ENCODE data around the gene SINHCAF. TPM values are rescaled to one million over a fixed set of nuclear protein-coding genes. Genes with fewer than 3 reads are reported as not detected.

The SINHCAF gene
- total and polyA plus RNA-seq, 2 experiments from 2014 or later, result 581 to 686 TPM

DNA sequence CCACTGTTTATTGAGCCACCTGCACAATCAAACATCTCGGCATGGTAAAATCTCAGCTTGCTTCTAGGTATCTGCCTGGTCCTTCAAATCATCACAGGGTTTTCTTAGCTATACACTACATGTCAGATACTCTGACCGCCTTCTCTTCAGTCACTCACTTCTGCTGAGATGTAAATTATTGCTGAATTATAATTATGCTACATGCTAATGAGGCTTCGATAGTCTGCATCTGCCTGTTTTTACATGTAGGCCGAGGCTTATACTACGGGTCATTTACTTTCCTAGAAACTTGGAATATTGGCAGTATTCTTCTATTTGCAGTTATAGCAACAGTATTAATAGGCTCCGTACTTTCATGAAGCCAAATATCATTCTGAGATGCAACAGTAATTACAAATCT, 77.6 kb downstream of the SINHCAF start:
- H3F3A ChIP-seq (replicated peaks; ENCODE audit: low read depth), result no peaks in the 10 kb centered on the region; the same call in 1 of the 2 replicates
- H4K20me1 ChIP-seq (replicated peaks; ENCODE audit: insufficient read depth), result no peaks in the 10 kb centered on the region
- no peak overlapping the region for H3K27ac Mint-ChIP-seq
- no peaks in the 10 kb centered on the region for H3K36me3 ChIP-seq (ENCODE audit: insufficient read depth)
- H3K4me3 ChIP-seq, result no peak overlapping the region
- H3K79me2 ChIP-seq (replicated peaks; ENCODE audit: insufficient read depth), result no peaks in the 10 kb centered on the region
- DNase-seq (ENCODE audit: low spot score) (no peak), ATAC-seq (no peak)
- H3K4me1 Mint-ChIP-seq, result peaks cover 6% of the 10 kb centered on the region
- H3K9me3 Mint-ChIP-seq, result peaks cover 2% of the 10 kb centered on the region; the same call in 1 of the 3 replicates
- TF ChIP-seq, protein P1, sequence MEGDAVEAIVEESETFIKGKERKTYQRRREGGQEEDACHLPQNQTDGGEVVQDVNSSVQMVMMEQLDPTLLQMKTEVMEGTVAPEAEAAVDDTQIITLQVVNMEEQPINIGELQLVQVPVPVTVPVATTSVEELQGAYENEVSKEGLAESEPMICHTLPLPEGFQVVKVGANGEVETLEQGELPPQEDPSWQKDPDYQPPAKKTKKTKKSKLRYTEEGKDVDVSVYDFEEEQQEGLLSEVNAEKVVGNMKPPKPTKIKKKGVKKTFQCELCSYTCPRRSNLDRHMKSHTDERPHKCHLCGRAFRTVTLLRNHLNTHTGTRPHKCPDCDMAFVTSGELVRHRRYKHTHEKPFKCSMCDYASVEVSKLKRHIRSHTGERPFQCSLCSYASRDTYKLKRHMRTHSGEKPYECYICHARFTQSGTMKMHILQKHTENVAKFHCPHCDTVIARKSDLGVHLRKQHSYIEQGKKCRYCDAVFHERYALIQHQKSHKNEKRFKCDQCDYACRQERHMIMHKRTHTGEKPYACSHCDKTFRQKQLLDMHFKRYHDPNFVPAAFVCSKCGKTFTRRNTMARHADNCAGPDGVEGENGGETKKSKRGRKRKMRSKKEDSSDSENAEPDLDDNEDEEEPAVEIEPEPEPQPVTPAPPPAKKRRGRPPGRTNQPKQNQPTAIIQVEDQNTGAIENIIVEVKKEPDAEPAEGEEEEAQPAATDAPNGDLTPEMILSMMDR (conservative IDR thresholded peaks at IDR 0.05; ENCODE audit: low read depth in 2 of 2), result no peak
- TF ChIP-seq ZNF114 (CRISPR knock-in tag; IDR thresholded peaks at IDR 0.05), result no peak
- TF ChIP-seq, protein P2, sequence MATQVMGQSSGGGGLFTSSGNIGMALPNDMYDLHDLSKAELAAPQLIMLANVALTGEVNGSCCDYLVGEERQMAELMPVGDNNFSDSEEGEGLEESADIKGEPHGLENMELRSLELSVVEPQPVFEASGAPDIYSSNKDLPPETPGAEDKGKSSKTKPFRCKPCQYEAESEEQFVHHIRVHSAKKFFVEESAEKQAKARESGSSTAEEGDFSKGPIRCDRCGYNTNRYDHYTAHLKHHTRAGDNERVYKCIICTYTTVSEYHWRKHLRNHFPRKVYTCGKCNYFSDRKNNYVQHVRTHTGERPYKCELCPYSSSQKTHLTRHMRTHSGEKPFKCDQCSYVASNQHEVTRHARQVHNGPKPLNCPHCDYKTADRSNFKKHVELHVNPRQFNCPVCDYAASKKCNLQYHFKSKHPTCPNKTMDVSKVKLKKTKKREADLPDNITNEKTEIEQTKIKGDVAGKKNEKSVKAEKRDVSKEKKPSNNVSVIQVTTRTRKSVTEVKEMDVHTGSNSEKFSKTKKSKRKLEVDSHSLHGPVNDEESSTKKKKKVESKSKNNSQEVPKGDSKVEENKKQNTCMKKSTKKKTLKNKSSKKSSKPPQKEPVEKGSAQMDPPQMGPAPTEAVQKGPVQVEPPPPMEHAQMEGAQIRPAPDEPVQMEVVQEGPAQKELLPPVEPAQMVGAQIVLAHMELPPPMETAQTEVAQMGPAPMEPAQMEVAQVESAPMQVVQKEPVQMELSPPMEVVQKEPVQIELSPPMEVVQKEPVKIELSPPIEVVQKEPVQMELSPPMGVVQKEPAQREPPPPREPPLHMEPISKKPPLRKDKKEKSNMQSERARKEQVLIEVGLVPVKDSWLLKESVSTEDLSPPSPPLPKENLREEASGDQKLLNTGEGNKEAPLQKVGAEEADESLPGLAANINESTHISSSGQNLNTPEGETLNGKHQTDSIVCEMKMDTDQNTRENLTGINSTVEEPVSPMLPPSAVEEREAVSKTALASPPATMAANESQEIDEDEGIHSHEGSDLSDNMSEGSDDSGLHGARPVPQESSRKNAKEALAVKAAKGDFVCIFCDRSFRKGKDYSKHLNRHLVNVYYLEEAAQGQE (IDR thresholded peaks at IDR 0.05; ENCODE audit: unreplicated experiment), result no peak
- no peak for TF ChIP-seq JUNB (IDR thresholded peaks at IDR 0.05; ENCODE audit: unreplicated experiment)
- TF ChIP-seq EZH2 (IDR thresholded peaks at IDR 0.05; ENCODE audit: low read depth, unreplicated experiment), result no peak
- TF ChIP-seq STAT1 (IDR thresholded peaks at IDR 0.05; ENCODE audit: unreplicated experiment), result no peak
- TF ChIP-seq NANOG (IDR thresholded peaks at IDR 0.05; ENCODE audit: borderline replicate concordance), result no peak
- no peak for TF ChIP-seq CREB1 (CRISPR knock-in tag; IDR thresholded peaks at IDR 0.05; ENCODE audit: low read depth)
- TF ChIP-seq ZNF331 (CRISPR knock-in tag; IDR thresholded peaks at IDR 0.05; ENCODE audit: low read depth), result no peak
- TF ChIP-seq EZH2phosphoT487 (IDR thresholded peaks at IDR 0.05; ENCODE audit: unreplicated experiment), result no peak
- TF ChIP-seq, protein P3, sequence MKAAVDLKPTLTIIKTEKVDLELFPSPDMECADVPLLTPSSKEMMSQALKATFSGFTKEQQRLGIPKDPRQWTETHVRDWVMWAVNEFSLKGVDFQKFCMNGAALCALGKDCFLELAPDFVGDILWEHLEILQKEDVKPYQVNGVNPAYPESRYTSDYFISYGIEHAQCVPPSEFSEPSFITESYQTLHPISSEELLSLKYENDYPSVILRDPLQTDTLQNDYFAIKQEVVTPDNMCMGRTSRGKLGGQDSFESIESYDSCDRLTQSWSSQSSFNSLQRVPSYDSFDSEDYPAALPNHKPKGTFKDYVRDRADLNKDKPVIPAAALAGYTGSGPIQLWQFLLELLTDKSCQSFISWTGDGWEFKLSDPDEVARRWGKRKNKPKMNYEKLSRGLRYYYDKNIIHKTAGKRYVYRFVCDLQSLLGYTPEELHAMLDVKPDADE (IDR thresholded peaks at IDR 0.05), result no peak
- no peak for TF ChIP-seq POLR2AphosphoS5 (IDR thresholded peaks at IDR 0.05; ENCODE audit: low read depth)
- TF ChIP-seq, protein P4, sequence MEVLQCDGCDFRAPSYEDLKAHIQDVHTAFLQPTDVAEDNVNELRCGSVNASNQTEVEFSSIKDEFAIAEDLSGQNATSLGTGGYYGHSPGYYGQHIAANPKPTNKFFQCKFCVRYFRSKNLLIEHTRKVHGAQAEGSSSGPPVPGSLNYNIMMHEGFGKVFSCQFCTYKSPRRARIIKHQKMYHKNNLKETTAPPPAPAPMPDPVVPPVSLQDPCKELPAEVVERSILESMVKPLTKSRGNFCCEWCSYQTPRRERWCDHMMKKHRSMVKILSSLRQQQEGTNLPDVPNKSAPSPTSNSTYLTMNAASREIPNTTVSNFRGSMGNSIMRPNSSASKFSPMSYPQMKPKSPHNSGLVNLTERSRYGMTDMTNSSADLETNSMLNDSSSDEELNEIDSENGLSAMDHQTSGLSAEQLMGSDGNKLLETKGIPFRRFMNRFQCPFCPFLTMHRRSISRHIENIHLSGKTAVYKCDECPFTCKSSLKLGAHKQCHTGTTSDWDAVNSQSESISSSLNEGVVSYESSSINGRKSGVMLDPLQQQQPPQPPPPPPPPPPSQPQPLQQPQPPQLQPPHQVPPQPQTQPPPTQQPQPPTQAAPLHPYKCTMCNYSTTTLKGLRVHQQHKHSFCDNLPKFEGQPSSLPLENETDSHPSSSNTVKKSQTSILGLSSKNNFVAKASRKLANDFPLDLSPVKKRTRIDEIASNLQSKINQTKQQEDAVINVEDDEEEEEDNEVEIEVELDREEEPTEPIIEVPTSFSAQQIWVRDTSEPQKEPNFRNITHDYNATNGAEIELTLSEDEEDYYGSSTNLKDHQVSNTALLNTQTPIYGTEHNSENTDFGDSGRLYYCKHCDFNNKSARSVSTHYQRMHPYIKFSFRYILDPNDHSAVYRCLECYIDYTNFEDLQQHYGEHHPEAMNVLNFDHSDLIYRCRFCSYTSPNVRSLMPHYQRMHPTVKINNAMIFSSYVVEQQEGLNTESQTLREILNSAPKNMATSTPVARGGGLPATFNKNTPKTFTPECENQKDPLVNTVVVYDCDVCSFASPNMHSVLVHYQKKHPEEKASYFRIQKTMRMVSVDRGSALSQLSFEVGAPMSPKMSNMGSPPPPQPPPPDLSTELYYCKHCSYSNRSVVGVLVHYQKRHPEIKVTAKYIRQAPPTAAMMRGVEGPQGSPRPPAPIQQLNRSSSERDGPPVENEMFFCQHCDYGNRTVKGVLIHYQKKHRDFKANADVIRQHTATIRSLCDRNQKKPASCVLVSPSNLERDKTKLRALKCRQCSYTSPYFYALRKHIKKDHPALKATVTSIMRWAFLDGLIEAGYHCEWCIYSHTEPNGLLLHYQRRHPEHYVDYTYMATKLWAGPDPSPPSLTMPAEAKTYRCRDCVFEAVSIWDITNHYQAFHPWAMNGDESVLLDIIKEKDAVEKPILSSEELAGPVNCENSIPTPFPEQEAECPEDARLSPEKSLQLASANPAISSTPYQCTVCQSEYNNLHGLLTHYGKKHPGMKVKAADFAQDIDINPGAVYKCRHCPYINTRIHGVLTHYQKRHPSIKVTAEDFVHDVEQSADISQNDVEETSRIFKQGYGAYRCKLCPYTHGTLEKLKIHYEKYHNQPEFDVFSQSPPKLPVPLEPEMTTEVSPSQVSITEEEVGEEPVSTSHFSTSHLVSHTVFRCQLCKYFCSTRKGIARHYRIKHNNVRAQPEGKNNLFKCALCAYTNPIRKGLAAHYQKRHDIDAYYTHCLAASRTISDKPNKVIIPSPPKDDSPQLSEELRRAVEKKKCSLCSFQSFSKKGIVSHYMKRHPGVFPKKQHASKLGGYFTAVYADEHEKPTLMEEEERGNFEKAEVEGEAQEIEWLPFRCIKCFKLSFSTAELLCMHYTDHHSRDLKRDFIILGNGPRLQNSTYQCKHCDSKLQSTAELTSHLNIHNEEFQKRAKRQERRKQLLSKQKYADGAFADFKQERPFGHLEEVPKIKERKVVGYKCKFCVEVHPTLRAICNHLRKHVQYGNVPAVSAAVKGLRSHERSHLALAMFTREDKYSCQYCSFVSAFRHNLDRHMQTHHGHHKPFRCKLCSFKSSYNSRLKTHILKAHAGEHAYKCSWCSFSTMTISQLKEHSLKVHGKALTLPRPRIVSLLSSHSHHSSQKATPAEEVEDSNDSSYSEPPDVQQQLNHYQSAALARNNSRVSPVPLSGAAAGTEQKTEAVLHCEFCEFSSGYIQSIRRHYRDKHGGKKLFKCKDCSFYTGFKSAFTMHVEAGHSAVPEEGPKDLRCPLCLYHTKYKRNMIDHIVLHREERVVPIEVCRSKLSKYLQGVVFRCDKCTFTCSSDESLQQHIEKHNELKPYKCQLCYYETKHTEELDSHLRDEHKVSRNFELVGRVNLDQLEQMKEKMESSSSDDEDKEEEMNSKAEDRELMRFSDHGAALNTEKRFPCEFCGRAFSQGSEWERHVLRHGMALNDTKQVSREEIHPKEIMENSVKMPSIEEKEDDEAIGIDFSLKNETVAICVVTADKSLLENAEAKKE (CRISPR knock-in tag; IDR thresholded peaks at IDR 0.05), result no peak
- no peaks in the 10 kb centered on the region for H3K27me3 ChIP-seq (ENCODE audit: insufficient read depth)
- H3K27ac ChIP-seq (ENCODE audit: low read depth), result no peak overlapping the region
- H3K4me3 Mint-ChIP-seq, result no peak overlapping the region
- peaks cover 8% of the 10 kb centered on the region for H3K27me3 Mint-ChIP-seq (ENCODE audit: insufficient read depth, low read depth, poor library complexity)
- H2AFZ ChIP-seq, result no peak overlapping the region
- H3K4me2 ChIP-seq, result no peak overlapping the region
- H3K4me1 ChIP-seq (ENCODE audit: insufficient read depth), result no peaks in the 10 kb centered on the region
- H3K36me3 Mint-ChIP-seq (ENCODE audit: low read depth), result no peaks in the 10 kb centered on the region
- no peaks in the 10 kb centered on the region for H3K9me2 ChIP-seq (ENCODE audit: insufficient read depth)
